ENCODE measurements around the gene GDI1. TPM values are rescaled to one million over a fixed set of nuclear protein-coding genes. Genes with fewer than 3 reads are reported as not detected.

GDI1 gene
- polyA plus RNA-seq, 1 donor (not counting 4 experiments of a cell fraction or from before 2014, with no cell fraction given): 61.8 TPM

DNA sequence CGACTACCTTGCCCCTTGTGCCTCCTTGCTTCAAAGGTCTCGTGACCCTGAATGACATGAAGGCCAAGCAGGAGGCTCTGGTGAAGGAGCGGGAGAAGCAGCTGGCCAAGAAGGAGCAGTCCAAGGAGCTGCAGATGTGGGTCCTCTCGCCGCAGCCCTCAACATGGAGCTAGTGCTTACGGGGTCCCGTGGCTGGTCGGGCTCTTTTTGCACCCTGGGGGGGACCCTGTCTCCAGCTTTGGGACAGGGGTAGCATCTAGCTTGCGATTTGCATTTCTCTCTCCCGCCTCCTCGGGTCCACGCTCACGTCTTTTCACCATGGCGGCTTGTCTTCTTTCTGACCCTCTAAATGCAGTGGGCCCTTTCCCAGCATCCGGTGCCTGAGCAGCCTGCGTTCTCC is 8.8 kb downstream of the GDI1 start:
- Histone ChIP-seq H2AFZ (ENCODE audit: control insufficient read depth, low read length) (no peak overlapping the region), H3K9me1 (ENCODE audit: control insufficient read depth, extremely low read depth, insufficient read depth, low read length) (no peaks in the 10 kb centered on the region), H4K20me1 (ENCODE audit: control insufficient read depth, extremely low read depth, insufficient read depth, low read length) (no peaks in the 10 kb centered on the region), H3K36me3 (ENCODE audit: control insufficient read depth in 2 of 2, extremely low read depth in 1 of 2, insufficient read depth in 2 of 2, low read length in 2 of 2) (peaks cover 0 to 10% of the 10 kb centered on the region in 2 experiments), H3K79me2 (ENCODE audit: control insufficient read depth, insufficient read depth, low read length) (peaks cover 2% of the 10 kb centered on the region), H3K27ac (ENCODE audit: control insufficient read depth, insufficient read depth, low read length) (no peak overlapping the region), H3K9me3 (ENCODE audit: control insufficient read depth, low read depth, low read length) (no peaks in the 10 kb centered on the region), H3K4me1 (ENCODE audit: control insufficient read depth, extremely low read depth, insufficient read depth, low read length) (peaks cover 11% of the 10 kb centered on the region), H3K9ac (ENCODE audit: control insufficient read depth, extremely low read depth, insufficient read depth, low read length) (no peak overlapping the region), H3K27me3 (ENCODE audit: control insufficient read depth, extremely low read depth, insufficient read depth, low read length) (no peaks in the 10 kb centered on the region), H3K4me2 (ENCODE audit: control insufficient read depth, extremely low read depth, insufficient read depth, low read depth, low read length) (no peak overlapping the region), H3K4me3 (ENCODE audit: control insufficient read depth in 2 of 3, extremely low read depth in 1 of 3, insufficient read depth in 2 of 3, low read depth in 1 of 3, low read length in 3 of 3) (no peak overlapping the region)
- no peak for TF ChIP-seq EZH2 (IDR thresholded peaks at IDR 0.05; ENCODE audit: low read length)
- TF ChIP-seq, protein P1, sequence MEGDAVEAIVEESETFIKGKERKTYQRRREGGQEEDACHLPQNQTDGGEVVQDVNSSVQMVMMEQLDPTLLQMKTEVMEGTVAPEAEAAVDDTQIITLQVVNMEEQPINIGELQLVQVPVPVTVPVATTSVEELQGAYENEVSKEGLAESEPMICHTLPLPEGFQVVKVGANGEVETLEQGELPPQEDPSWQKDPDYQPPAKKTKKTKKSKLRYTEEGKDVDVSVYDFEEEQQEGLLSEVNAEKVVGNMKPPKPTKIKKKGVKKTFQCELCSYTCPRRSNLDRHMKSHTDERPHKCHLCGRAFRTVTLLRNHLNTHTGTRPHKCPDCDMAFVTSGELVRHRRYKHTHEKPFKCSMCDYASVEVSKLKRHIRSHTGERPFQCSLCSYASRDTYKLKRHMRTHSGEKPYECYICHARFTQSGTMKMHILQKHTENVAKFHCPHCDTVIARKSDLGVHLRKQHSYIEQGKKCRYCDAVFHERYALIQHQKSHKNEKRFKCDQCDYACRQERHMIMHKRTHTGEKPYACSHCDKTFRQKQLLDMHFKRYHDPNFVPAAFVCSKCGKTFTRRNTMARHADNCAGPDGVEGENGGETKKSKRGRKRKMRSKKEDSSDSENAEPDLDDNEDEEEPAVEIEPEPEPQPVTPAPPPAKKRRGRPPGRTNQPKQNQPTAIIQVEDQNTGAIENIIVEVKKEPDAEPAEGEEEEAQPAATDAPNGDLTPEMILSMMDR (optimal IDR thresholded peaks at IDR 0.05 in 1 of 3, IDR thresholded peaks at IDR 0.05 in 1 of 3, conservative IDR thresholded peaks at IDR 0.05 in 1 of 3; ENCODE audit: extremely low read depth in 1 of 3, insufficient read depth in 2 of 3, low read length in 3 of 3): no peak
- dilution Hi-C loops (cut with MboI; ENCODE audit: extremely low pct_ligation_motif_present, low sequenced_read_pairs): no loop called here
- FAIRE-seq (no peak), DNase-seq (ENCODE audit: low read depth, low spot score) (no peak)

DNA sequence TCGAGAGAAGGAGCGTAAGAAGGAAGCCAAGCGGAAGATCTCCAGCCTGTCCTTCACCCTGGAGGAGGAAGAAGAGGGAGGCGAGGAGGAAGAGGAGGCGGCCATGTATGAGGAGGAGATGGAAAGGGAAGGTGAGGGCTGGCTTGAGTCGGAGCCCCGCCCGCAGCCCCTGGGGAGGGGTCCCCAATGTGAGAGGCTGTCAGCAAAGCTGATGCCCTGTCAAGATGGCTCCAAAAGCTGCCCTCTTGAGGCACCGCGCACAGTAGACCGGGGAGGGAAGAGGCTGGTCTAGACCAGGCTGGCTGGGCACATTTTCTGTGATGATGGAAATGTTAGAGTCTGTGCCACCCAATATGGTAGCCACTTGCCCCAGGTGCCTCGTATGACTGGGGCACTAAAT is 9.5 kb downstream of the GDI1 start:
- H3K27ac ChIP-seq (ENCODE audit: control insufficient read depth, insufficient read depth, low read length): no peak overlapping the region
- DNase-seq (ENCODE audit: low read depth, low spot score) (no peak), FAIRE-seq (no peak)
- no peak overlapping the region for H2AFZ ChIP-seq (ENCODE audit: control insufficient read depth, low read length)
- H3K36me3 ChIP-seq (ENCODE audit: control insufficient read depth in 2 of 2, extremely low read depth in 1 of 2, insufficient read depth in 2 of 2, low read length in 2 of 2): peaks cover 0 to 9% of the 10 kb centered on the region in 2 experiments
- dilution Hi-C loops (cut with MboI; ENCODE audit: extremely low pct_ligation_motif_present, low sequenced_read_pairs): no loop called here
- H3K27me3 ChIP-seq (ENCODE audit: control insufficient read depth, extremely low read depth, insufficient read depth, low read length): no peaks in the 10 kb centered on the region
- no peak overlapping the region for H3K4me2 ChIP-seq (ENCODE audit: control insufficient read depth, extremely low read depth, insufficient read depth, low read depth, low read length)
- no peaks in the 10 kb centered on the region for H3K9me1 ChIP-seq (ENCODE audit: control insufficient read depth, extremely low read depth, insufficient read depth, low read length)
- peaks cover 2% of the 10 kb centered on the region for H3K79me2 ChIP-seq (ENCODE audit: control insufficient read depth, insufficient read depth, low read length)
- no peaks in the 10 kb centered on the region for H3K9me3 ChIP-seq (ENCODE audit: control insufficient read depth, low read depth, low read length)
- no peaks in the 10 kb centered on the region for H4K20me1 ChIP-seq (ENCODE audit: control insufficient read depth, extremely low read depth, insufficient read depth, low read length)
- TF ChIP-seq, protein P1 (optimal IDR thresholded peaks at IDR 0.05 in 1 of 3, IDR thresholded peaks at IDR 0.05 in 1 of 3, conservative IDR thresholded peaks at IDR 0.05 in 1 of 3; ENCODE audit: extremely low read depth in 1 of 3, insufficient read depth in 2 of 3, low read length in 3 of 3): no peak
- TF ChIP-seq EZH2 (IDR thresholded peaks at IDR 0.05; ENCODE audit: low read length): no peak
- no peak overlapping the region for H3K9ac ChIP-seq (ENCODE audit: control insufficient read depth, extremely low read depth, insufficient read depth, low read length)
- H3K4me3 ChIP-seq (ENCODE audit: control insufficient read depth in 2 of 3, extremely low read depth in 1 of 3, insufficient read depth in 2 of 3, low read depth in 1 of 3, low read length in 3 of 3): no peak overlapping the region
- peaks cover 11% of the 10 kb centered on the region for H3K4me1 ChIP-seq (ENCODE audit: control insufficient read depth, extremely low read depth, insufficient read depth, low read length)
